ENCODE results near the gene PDZD4.

GRCh38 chrX:153861151-153861550 is 30.8 kb upstream of the PDZD4 start:
- TF ChIP-seq CTCF (conservative IDR thresholded peaks at IDR 0.05) (no peak), ZFX (IDR thresholded peaks at IDR 0.05) (no peak)
